ENCODE measurements around the gene NFYA.

- TF ChIP-seq, protein P1, sequence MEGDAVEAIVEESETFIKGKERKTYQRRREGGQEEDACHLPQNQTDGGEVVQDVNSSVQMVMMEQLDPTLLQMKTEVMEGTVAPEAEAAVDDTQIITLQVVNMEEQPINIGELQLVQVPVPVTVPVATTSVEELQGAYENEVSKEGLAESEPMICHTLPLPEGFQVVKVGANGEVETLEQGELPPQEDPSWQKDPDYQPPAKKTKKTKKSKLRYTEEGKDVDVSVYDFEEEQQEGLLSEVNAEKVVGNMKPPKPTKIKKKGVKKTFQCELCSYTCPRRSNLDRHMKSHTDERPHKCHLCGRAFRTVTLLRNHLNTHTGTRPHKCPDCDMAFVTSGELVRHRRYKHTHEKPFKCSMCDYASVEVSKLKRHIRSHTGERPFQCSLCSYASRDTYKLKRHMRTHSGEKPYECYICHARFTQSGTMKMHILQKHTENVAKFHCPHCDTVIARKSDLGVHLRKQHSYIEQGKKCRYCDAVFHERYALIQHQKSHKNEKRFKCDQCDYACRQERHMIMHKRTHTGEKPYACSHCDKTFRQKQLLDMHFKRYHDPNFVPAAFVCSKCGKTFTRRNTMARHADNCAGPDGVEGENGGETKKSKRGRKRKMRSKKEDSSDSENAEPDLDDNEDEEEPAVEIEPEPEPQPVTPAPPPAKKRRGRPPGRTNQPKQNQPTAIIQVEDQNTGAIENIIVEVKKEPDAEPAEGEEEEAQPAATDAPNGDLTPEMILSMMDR (IDR thresholded peaks at IDR 0.05; ENCODE audit: borderline replicate concordance, extremely low read depth, low read length, poor library complexity, severe bottlenecking): no peak
- no peak for TF ChIP-seq EZH2 (IDR thresholded peaks at IDR 0.05; ENCODE audit: borderline replicate concordance, low read depth, low read length, severe bottlenecking)
Measured at GRCh38 chr6:41047306-41047705, 25.5 kb upstream of the NFYA start.
